Measurements from ENCODE around the gene FAM186B.

Gene FAM186B

GRCh38 chr12:49537752-49538509, 67.5 kb downstream of the FAM186B start:
- DNase-seq (ENCODE audit: low spot score) = peak; percentile 84
